ENCODE results near the gene LGMN. TPM values are rescaled to one million over a fixed set of nuclear protein-coding genes. Genes with fewer than 3 reads are reported as not detected.
A peak's percentile ranks its signal among the peaks of the same experiment; 100 is the strongest.
"Not testable (repeated sequence)": the region's sequence is repeated elsewhere in the genome, so short reads cannot be mapped to it uniquely, and the experiment has no call there.

The LGMN gene
- total RNA-seq, 1 donor from 2014 or later = 27.4 TPM

GRCh38 chr14:92693998-92694795 lies 54.2 kb downstream of the LGMN start:
- ATAC-seq = peak; percentile 89

GRCh38 chr14:92692822-92693226 lies 55.6 kb downstream of the LGMN start:
- ATAC-seq = no peak

- ATAC-seq = peak; percentile 48
Observed at GRCh38 chr14:92690171-92691011, 58.0 kb downstream of the LGMN start.

GRCh38 chr14:92688434-92689375 lies 59.7 kb downstream of the LGMN start:
- no peak for ATAC-seq

- no peak for ATAC-seq
Observed at GRCh38 chr14:92687681-92688433, 60.6 kb downstream of the LGMN start.

- ATAC-seq = peak; percentile 78
Observed at GRCh38 chr14:92686900-92687427, 61.5 kb downstream of the LGMN start.

- peak; percentile 6 for ATAC-seq
Observed at GRCh38 chr14:92686411-92686899, 62.0 kb downstream of the LGMN start.

GRCh38 chr14:92685784-92686355 lies 62.6 kb downstream of the LGMN start:
- ATAC-seq = no peak

- ATAC-seq = no peak
Observed at GRCh38 chr14:92684801-92685560, 63.4 kb downstream of the LGMN start.

GRCh38 chr14:92683041-92683440 lies 65.4 kb downstream of the LGMN start:
- no peak for ATAC-seq

GRCh38 chr14:92680781-92681650 lies 67.4 kb downstream of the LGMN start:
- peak; percentile 74 for ATAC-seq

- ATAC-seq = not testable (repeated sequence)
Observed at GRCh38 chr14:92680330-92680729, 68.1 kb downstream of the LGMN start.

- ATAC-seq = no peak
Observed at GRCh38 chr14:92679246-92679645, 69.2 kb downstream of the LGMN start.

- ATAC-seq = no peak
Observed at GRCh38 chr14:92678766-92679165, 69.7 kb downstream of the LGMN start.

GRCh38 chr14:92677955-92678354 lies 70.5 kb downstream of the LGMN start:
- no peak for ATAC-seq

- ATAC-seq = peak; percentile 7
Observed at GRCh38 chr14:92677087-92677668, 71.2 kb downstream of the LGMN start.

GRCh38 chr14:92676403-92677086 lies 71.9 kb downstream of the LGMN start:
- no peak for ATAC-seq

- ATAC-seq = no peak
Observed at GRCh38 chr14:92675976-92676375, 72.5 kb downstream of the LGMN start.
